ENCODE measurements around the gene PLIN3.
A peak's percentile ranks its signal among the peaks of the same experiment; 100 is the strongest.
"Not testable (repeated sequence)": the region's sequence is repeated elsewhere in the genome, so short reads cannot be mapped to it uniquely, and the experiment has no call there.

Gene PLIN3

GRCh38 chr19:4871711-4872110 is 4.2 kb upstream of the PLIN3 start:
- TF ChIP-seq, protein P1, sequence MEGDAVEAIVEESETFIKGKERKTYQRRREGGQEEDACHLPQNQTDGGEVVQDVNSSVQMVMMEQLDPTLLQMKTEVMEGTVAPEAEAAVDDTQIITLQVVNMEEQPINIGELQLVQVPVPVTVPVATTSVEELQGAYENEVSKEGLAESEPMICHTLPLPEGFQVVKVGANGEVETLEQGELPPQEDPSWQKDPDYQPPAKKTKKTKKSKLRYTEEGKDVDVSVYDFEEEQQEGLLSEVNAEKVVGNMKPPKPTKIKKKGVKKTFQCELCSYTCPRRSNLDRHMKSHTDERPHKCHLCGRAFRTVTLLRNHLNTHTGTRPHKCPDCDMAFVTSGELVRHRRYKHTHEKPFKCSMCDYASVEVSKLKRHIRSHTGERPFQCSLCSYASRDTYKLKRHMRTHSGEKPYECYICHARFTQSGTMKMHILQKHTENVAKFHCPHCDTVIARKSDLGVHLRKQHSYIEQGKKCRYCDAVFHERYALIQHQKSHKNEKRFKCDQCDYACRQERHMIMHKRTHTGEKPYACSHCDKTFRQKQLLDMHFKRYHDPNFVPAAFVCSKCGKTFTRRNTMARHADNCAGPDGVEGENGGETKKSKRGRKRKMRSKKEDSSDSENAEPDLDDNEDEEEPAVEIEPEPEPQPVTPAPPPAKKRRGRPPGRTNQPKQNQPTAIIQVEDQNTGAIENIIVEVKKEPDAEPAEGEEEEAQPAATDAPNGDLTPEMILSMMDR (IDR thresholded peaks at IDR 0.05; ENCODE audit: low read depth, low read length): no peak
- no peak overlapping the region for H3K4me3 ChIP-seq (replicated peaks in 1 of 2; ENCODE audit: low read depth in 2 of 2, low read length in 2 of 2)
- DNase-seq (ENCODE audit: low read depth in 2 of 2): no peak

GRCh38 chr19:4870025-4870700 is 2.7 kb upstream of the PLIN3 start:
- peak; percentile 94 to 97 for DNase-seq (ENCODE audit: low read depth in 2 of 2)
- TF ChIP-seq, protein P1 (IDR thresholded peaks at IDR 0.05; ENCODE audit: low read depth, low read length): no peak
- no peak overlapping the region for H3K4me3 ChIP-seq (replicated peaks in 1 of 2; ENCODE audit: low read depth in 2 of 2, low read length in 2 of 2)

DNA sequence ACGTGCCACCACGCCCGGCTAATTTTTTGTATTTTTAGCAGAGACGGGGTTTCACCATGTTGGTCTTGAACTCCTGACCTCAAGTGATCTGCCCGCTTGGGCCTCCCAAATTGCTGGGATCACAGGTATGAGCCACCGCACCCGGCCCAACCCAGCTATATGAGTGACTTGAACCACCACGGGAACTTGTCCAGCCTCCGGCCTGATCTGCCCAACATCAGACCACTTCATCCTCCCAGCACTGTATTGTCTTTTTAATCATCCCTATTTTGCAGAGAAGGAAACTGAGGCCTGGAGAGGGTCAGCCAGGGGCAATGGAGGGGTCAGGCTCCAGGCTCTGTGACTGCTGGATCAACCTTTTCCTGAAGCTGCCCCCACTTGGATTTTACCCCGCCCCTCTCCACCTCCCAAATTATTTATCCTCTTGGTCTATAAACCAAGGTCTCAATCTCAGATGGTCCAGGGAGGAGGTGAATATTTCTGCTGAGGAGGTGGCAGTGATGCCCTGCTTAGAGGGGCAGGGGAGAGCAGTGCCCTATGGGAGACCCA is 893 bp upstream of the PLIN3 start:
- TF ChIP-seq, protein P1 (IDR thresholded peaks at IDR 0.05; ENCODE audit: low read depth, low read length): no peak
- H3K4me3 ChIP-seq (replicated peaks in 1 of 2; ENCODE audit: low read depth in 2 of 2, low read length in 2 of 2): no peak overlapping the region

GRCh38 chr19:4866595-4867424 is 657 bp downstream of the PLIN3 start:
- peak overlapping the region; percentile 66 to 76 for H3K4me3 ChIP-seq (replicated peaks in 1 of 2; ENCODE audit: low read depth in 2 of 2, low read length in 2 of 2)
- TF ChIP-seq, protein P1 (IDR thresholded peaks at IDR 0.05; ENCODE audit: low read depth, low read length): no peak
- peak; percentile 45 to 53 for DNase-seq (ENCODE audit: low read depth in 2 of 2)

More for the DNA sequence above, 893 bp upstream of the PLIN3 start:
- no peak for DNase-seq (ENCODE audit: low read depth in 2 of 2)

- H3K4me3 ChIP-seq (replicated peaks in 1 of 2; ENCODE audit: low read depth in 2 of 2, low read length in 2 of 2): no peak overlapping the region
- no peak for DNase-seq (ENCODE audit: low read depth in 2 of 2)
- TF ChIP-seq, protein P1 (IDR thresholded peaks at IDR 0.05; ENCODE audit: low read depth, low read length): no peak
Observed at GRCh38 chr19:4861147-4861546, 6.3 kb downstream of the PLIN3 start.

DNA sequence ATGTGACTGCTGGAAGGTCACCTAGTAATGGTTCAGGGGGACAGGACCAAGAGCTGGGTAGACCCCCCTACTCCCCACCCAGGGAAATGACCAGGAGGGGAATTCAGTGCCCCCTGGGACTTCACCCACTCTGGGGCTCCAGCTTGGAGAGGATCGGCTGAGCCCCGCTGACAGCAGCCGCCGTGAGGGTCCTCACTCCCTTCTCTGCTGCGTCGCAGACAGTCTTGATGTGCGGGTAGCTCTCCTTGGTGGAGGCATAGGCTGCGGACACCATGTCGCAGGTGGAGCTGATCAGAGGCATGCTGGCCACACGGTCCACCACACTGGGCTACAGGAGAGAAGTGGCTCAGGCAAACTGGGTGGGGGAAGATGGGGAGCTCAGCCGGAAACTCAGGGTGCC is 7.8 kb downstream of the PLIN3 start:
- H3K4me3 ChIP-seq (replicated peaks in 1 of 2; ENCODE audit: low read depth in 2 of 2, low read length in 2 of 2): no peak overlapping the region
- no peak for DNase-seq (ENCODE audit: low read depth in 2 of 2)
- TF ChIP-seq, protein P1 (IDR thresholded peaks at IDR 0.05; ENCODE audit: low read depth, low read length): no peak

GRCh38 chr19:4856468-4856867 is 11.0 kb downstream of the PLIN3 start:
- DNase-seq (ENCODE audit: low read depth in 2 of 2); H3K4me3 ChIP-seq (replicated peaks in 1 of 2; ENCODE audit: low read depth in 2 of 2, low read length in 2 of 2): not testable (repeated sequence)

GRCh38 chr19:4853506-4853905 is 14.0 kb downstream of the PLIN3 start:
- H3K4me3 ChIP-seq (replicated peaks in 1 of 2; ENCODE audit: low read depth in 2 of 2, low read length in 2 of 2); DNase-seq (ENCODE audit: low read depth in 2 of 2): not testable (repeated sequence)
